Panc1 (cell line): ENCODE data around the gene IRAK4.

ENCODE experiments used
- POLR2AphosphoS5 ChIP-seq: IDR thresholded peaks from 2 replicates; pipeline ENCODE4 v1.6.1; 2012; ENCODE audit warnings: mild to moderate bottlenecking, low read depth, low read length, moderate library complexity
- SIN3A ChIP-seq: IDR thresholded peaks from 2 replicates; pipeline ENCODE4 v1.6.1; 2012; ENCODE audit warnings: low read depth, mild to moderate bottlenecking, low read length, moderate library complexity, borderline replicate concordance; ENCODE audit not compliant: insufficient read depth
- TF ChIP-seq, protein P1 (sequence below): fragments of 450-650 bp; IDR thresholded peaks from 2 replicates; pipeline ENCODE4 v1.5.1; 2017; ENCODE audit warnings: mild to moderate bottlenecking

DNA sequence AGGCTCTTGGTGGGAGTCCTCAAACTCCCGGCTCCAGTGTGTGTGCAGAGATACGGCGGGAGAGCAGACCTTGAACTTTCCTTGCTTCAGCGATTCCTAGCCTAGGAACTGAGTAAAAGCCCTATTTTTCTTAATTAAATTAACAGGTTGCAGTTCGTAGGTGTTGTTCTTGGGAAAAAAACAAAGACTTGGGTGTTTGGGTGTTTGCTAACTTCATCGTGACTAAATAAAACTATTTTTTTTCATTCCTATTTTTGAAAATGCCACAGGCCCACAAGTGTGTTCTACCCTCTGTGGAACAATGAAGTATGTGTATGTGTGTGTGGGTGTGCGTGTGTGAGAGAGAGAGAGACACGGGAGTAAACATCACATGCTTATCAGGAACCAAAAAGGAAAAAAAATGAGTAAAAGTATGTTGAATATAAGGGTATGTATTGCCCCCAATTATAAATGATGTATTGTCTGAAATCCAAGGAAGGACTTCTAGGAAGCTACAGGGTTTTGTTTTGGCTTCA, 77.8 kb downstream of the IRAK4 start:
- TF ChIP-seq SIN3A (no peak), POLR2AphosphoS5 (no peak)
- TF ChIP-seq, protein P1, sequence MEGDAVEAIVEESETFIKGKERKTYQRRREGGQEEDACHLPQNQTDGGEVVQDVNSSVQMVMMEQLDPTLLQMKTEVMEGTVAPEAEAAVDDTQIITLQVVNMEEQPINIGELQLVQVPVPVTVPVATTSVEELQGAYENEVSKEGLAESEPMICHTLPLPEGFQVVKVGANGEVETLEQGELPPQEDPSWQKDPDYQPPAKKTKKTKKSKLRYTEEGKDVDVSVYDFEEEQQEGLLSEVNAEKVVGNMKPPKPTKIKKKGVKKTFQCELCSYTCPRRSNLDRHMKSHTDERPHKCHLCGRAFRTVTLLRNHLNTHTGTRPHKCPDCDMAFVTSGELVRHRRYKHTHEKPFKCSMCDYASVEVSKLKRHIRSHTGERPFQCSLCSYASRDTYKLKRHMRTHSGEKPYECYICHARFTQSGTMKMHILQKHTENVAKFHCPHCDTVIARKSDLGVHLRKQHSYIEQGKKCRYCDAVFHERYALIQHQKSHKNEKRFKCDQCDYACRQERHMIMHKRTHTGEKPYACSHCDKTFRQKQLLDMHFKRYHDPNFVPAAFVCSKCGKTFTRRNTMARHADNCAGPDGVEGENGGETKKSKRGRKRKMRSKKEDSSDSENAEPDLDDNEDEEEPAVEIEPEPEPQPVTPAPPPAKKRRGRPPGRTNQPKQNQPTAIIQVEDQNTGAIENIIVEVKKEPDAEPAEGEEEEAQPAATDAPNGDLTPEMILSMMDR = no peak
